ENCODE results near the gene ADORA1.

The ADORA1 gene

GRCh38 chr1:203174324-203174985, 46.9 kb downstream of the ADORA1 start:
- no peak for DNase-seq (ENCODE audit: low read depth in 1 of 2, low spot score in 1 of 2)
- TF ChIP-seq SPI1 (IDR thresholded peaks at IDR 0.05; ENCODE audit: borderline replicate concordance, low read depth) = no peak
- no peak for TF ChIP-seq REST (IDR thresholded peaks at IDR 0.05; ENCODE audit: insufficient replicate concordance, low read depth)
- no peak for TF ChIP-seq CTCF (IDR thresholded peaks at IDR 0.05; ENCODE audit: insufficient read depth, low read length)
- no peak for TF ChIP-seq POLR2AphosphoS5 (IDR thresholded peaks at IDR 0.05; ENCODE audit: low read depth)
- no peak for TF ChIP-seq GABPA (IDR thresholded peaks at IDR 0.05; ENCODE audit: low read depth)
- H3K27me3 ChIP-seq (ENCODE audit: insufficient read depth, poor library complexity, severe bottlenecking) = no peaks in the 10 kb centered on the region
- no peak overlapping the region for H3K4me3 ChIP-seq (replicated peaks; ENCODE audit: insufficient read depth, low read length)
- no peak overlapping the region for H3K27ac ChIP-seq (replicated peaks)

GRCh38 chr1:203175237-203175826, 47.8 kb downstream of the ADORA1 start, which contains the start of gene MYBPH:
MYBPH (minus strand) TSS chr1:203175826; CDS start chr1:203175755, 71 bp downstream.
- Histone ChIP-seq H3K4me3 (replicated peaks; ENCODE audit: insufficient read depth, low read length) (no peak within 1 kb of the TSS; the same call in 1 of the 2 replicates), H3K27me3 (ENCODE audit: insufficient read depth, poor library complexity, severe bottlenecking) (no peaks in the 10 kb centered on the region), H3K27ac (replicated peaks) (peak within 1 kb of the TSS; percentile 30; the same call in 1 of the 2 replicates)
- TF ChIP-seq REST (IDR thresholded peaks at IDR 0.05; ENCODE audit: insufficient replicate concordance, low read depth) (no peak), CTCF (IDR thresholded peaks at IDR 0.05; ENCODE audit: insufficient read depth, low read length) (no peak), SPI1 (IDR thresholded peaks at IDR 0.05; ENCODE audit: borderline replicate concordance, low read depth) (no peak), GABPA (IDR thresholded peaks at IDR 0.05; ENCODE audit: low read depth) (no peak)
- no peak for DNase-seq (ENCODE audit: low read depth in 1 of 2, low spot score in 1 of 2)

GRCh38 chr1:203175827-203176241, 48.3 kb downstream of the ADORA1 start:
- Histone ChIP-seq H3K4me3 (replicated peaks; ENCODE audit: insufficient read depth, low read length) (no peak overlapping the region), H3K27me3 (ENCODE audit: insufficient read depth, poor library complexity, severe bottlenecking) (no peaks in the 10 kb centered on the region), H3K27ac (replicated peaks) (peak overlapping the region; percentile 30; the same call in 1 of the 2 replicates)
- DNase-seq (ENCODE audit: low read depth in 1 of 2, low spot score in 1 of 2) = peak; percentile 89 to 94
- TF ChIP-seq POLR2AphosphoS5 (IDR thresholded peaks at IDR 0.05; ENCODE audit: low read depth) = peak; percentile 95
- TF ChIP-seq SPI1 (IDR thresholded peaks at IDR 0.05; ENCODE audit: borderline replicate concordance, low read depth) = peak; percentile 96
- no peak for TF ChIP-seq CTCF (IDR thresholded peaks at IDR 0.05; ENCODE audit: insufficient read depth, low read length)
